Measurements from ENCODE around the gene DKK2.

- TF ChIP-seq CTCF (IDR thresholded peaks at IDR 0.05; ENCODE audit: low read length) = peak; percentile 37; the same call in 1 of the 2 replicates
- TF ChIP-seq EZH2 (IDR thresholded peaks at IDR 0.05; ENCODE audit: borderline replicate concordance, low read length) = no peak
Measured at GRCh38 chr4:107044170-107044569, 8.1 kb upstream of the DKK2 start.
